Activated naive CD4-positive, alpha-beta T cell treated with anti-CD3 and anti-CD28 coated beads, Interleukin-2, amount 50 U/mL, for 72 hours (primary cell): ENCODE data around the gene ST3GAL3. TPM values are rescaled to one million over a fixed set of nuclear protein-coding genes. Genes with fewer than 3 reads are reported as not detected.

Experiments used
- ATAC-seq, 2 donors: fragments of 150-1000 bp; cut with Tn5 transposase; 2 replicates each; pipeline ENCODE4 v1.10.0; 2021; ENCODE audit warnings: mild to moderate bottlenecking in 2 of 2, moderate library complexity in 2 of 2
- DNase-seq, 2 donors: peaks; one replicate each; pipeline ENCODE4 v3.0.0; 2021 to 2022; ENCODE audit warnings: low spot score in 2 of 2
- H3K27ac Mint-ChIP-seq, 2 donors: one replicate each; pipeline ENCODE4 v1.8.0; 2022; ENCODE audit warnings: mild to moderate bottlenecking in 2 of 2, mixed read lengths in 2 of 2
- H3K36me3 Mint-ChIP-seq, 2 donors: one replicate each; pipeline ENCODE4 v1.8.0; 2022; ENCODE audit warnings: mixed read lengths in 2 of 2
- H3K9me3 Mint-ChIP-seq, 2 donors: one replicate each; pipeline ENCODE4 v1.8.0; 2022; ENCODE audit warnings: mixed read lengths in 2 of 2
- total RNA-seq, 2 donors: library from RNA; stranded (reverse); gene quantifications; one replicate each; pipeline ENCODE4 v1.2.3, GENCODE V29; 2022

ST3GAL3 gene
- total RNA-seq, 2 donors from 2014 or later = 21.8 to 22.3 TPM

- ATAC-seq (no peak), DNase-seq (no peak)
- Mint-ChIP-seq H3K27ac (peak overlapping the region; percentile 91), H3K9me3 (no peaks in the 10 kb centered on the region), H3K36me3 (peaks cover 29 to 45% of the 10 kb centered on the region in 2 donors)
These were observed 266.7 kb downstream of the ST3GAL3 start for GRCh38 chr1:43973981-43974442.

GRCh38 chr1:43974443-43975248 is 267.3 kb downstream of the ST3GAL3 start, which contains the start of gene ATP6V0B:
TSS of gene ATP6V0B (plus strand) at chr1:43974960. CDS start at chr1:43975041, 81 bp downstream.
- ATAC-seq = peak; percentile 78 to 84
- no peaks in the 10 kb centered on the region for H3K9me3 Mint-ChIP-seq
- H3K27ac Mint-ChIP-seq = peak within 1 kb of the TSS; percentile 91
- peaks cover 29 to 45% of the 10 kb centered on the region in 2 donors for H3K36me3 Mint-ChIP-seq
- DNase-seq = peak; percentile 94 to 95

- ATAC-seq (peak; percentile 2 to 6), DNase-seq (no peak)
- peak overlapping the region; percentile 65 to 91 for H3K27ac Mint-ChIP-seq
- no peaks in the 10 kb centered on the region for H3K9me3 Mint-ChIP-seq
- peaks cover 29 to 39% of the 10 kb centered on the region in 2 donors for H3K36me3 Mint-ChIP-seq
These were observed 268.1 kb downstream of the ST3GAL3 start for GRCh38 chr1:43975249-43975961.

GRCh38 chr1:43976045-43976444 is 268.7 kb downstream of the ST3GAL3 start:
- peaks cover 29 to 43% of the 10 kb centered on the region in 2 donors for H3K36me3 Mint-ChIP-seq
- H3K9me3 Mint-ChIP-seq = no peaks in the 10 kb centered on the region
- ATAC-seq = no peak
- peak overlapping the region; percentile 65 to 91 for H3K27ac Mint-ChIP-seq
- DNase-seq = no peak

- Mint-ChIP-seq H3K9me3 (no peaks in the 10 kb centered on the region), H3K36me3 (peaks cover 29 to 43% of the 10 kb centered on the region in 2 donors), H3K27ac (no peak overlapping the region)
- ATAC-seq (no peak), DNase-seq (no peak)
These were observed 269.6 kb downstream of the ST3GAL3 start for GRCh38 chr1:43976890-43977289.

- no peak overlapping the region for H3K27ac Mint-ChIP-seq
- ATAC-seq (peak in 1 of 2 donors; percentile 9), DNase-seq (no peak)
- peaks cover 29 to 43% of the 10 kb centered on the region in 2 donors for H3K36me3 Mint-ChIP-seq
- no peaks in the 10 kb centered on the region for H3K9me3 Mint-ChIP-seq
These were observed 270.3 kb downstream of the ST3GAL3 start for GRCh38 chr1:43977376-43978263.

- ATAC-seq = no peak
- Mint-ChIP-seq H3K36me3 (peaks cover 27 to 42% of the 10 kb centered on the region in 2 donors), H3K9me3 (no peaks in the 10 kb centered on the region), H3K27ac (peak overlapping the region in 1 of 2 donors; percentile 67)
- DNase-seq = no peak
These were observed 270.9 kb downstream of the ST3GAL3 start for GRCh38 chr1:43978264-43978550.

- DNase-seq = peak; percentile 63 to 65
- peak within 1 kb of the TSS; percentile 31 to 77 for H3K27ac Mint-ChIP-seq
- H3K9me3 Mint-ChIP-seq = no peaks in the 10 kb centered on the region
- H3K36me3 Mint-ChIP-seq = peaks cover 23 to 37% of the 10 kb centered on the region in 2 donors
- ATAC-seq = peak; percentile 15
These were observed 271.4 kb downstream of the ST3GAL3 start, which contains the start of gene B4GALT2 for GRCh38 chr1:43978551-43979260. TSS of gene B4GALT2 (plus strand) at chr1:43979210. CDS start at chr1:43981161, 1,951 bp downstream.

- no peak for ATAC-seq
These were observed 271.9 kb downstream of the ST3GAL3 start for GRCh38 chr1:43979261-43979527.

GRCh38 chr1:43979528-43980254 is 272.4 kb downstream of the ST3GAL3 start:
- peak; percentile 2 to 28 for ATAC-seq
- H3K9me3 Mint-ChIP-seq = no peaks in the 10 kb centered on the region
- H3K27ac Mint-ChIP-seq = peak overlapping the region; percentile 31 to 56
- peak in 1 of 2 donors; percentile 45 for DNase-seq
- H3K36me3 Mint-ChIP-seq = peaks cover 23 to 35% of the 10 kb centered on the region in 2 donors

More at GRCh38 chr1:43979261-43979527, 271.9 kb downstream of the ST3GAL3 start:
- peaks cover 23 to 35% of the 10 kb centered on the region in 2 donors for H3K36me3 Mint-ChIP-seq
- no peak for DNase-seq
- H3K27ac Mint-ChIP-seq = no peak overlapping the region
- no peaks in the 10 kb centered on the region for H3K9me3 Mint-ChIP-seq

GRCh38 chr1:43980255-43981134 is 273.2 kb downstream of the ST3GAL3 start:
- H3K27ac Mint-ChIP-seq = peak overlapping the region in 1 of 2 donors; percentile 31
- ATAC-seq (no peak), DNase-seq (no peak)
- no peaks in the 10 kb centered on the region for H3K9me3 Mint-ChIP-seq
- peaks cover 23 to 33% of the 10 kb centered on the region in 2 donors for H3K36me3 Mint-ChIP-seq
